RWPE2 (cell line): Measurements from ENCODE around the gene CDC42BPB.

Experiments used
- ATAC-seq: fragments of 200-7000 bp; cut with Tn5 transposase; 3 replicates; pipeline ENCODE4 v1.9.1; 2021; ENCODE audit warnings: low read depth
- DNase-seq: peaks from one replicate; pipeline ENCODE4 v3.0.0-alpha.2; 2020; ENCODE audit warnings: low spot score
- H3K27ac ChIP-seq: fragments of 450-650 bp; 2 replicates; pipeline ENCODE4 v1.5.1; 2017; ENCODE audit warnings: mild to moderate bottlenecking; ENCODE audit not compliant: poor library complexity, severe bottlenecking
- H3K27me3 ChIP-seq: fragments of 250-450 bp; sonication (Bioruptor Pico); 2 replicates; pipeline ENCODE4 v1.5.1; 2021; ENCODE audit warnings: mild to moderate bottlenecking, moderate library complexity; ENCODE audit not compliant: insufficient read depth, poor library complexity, severe bottlenecking
- H3K36me3 ChIP-seq: fragments of 250-450 bp; sonication (Bioruptor Pico); 2 replicates; pipeline ENCODE4 v1.5.1; 2020; ENCODE audit warnings: low read depth, mild to moderate bottlenecking, moderate library complexity
- H3K4me1 ChIP-seq: fragments of 250-450 bp; sonication (Bioruptor Pico); 2 replicates; pipeline ENCODE4 v1.5.1; 2021; ENCODE audit warnings: mild to moderate bottlenecking, moderate library complexity; ENCODE audit not compliant: insufficient read depth, poor library complexity, severe bottlenecking
- H3K4me3 ChIP-seq: fragments of 250-450 bp; sonication (Bioruptor Pico); 2 replicates; pipeline ENCODE4 v1.5.1; 2021; ENCODE audit warnings: mild to moderate bottlenecking, moderate library complexity; ENCODE audit not compliant: severe bottlenecking
- H3K9me3 ChIP-seq: fragments of 250-450 bp; sonication (Bioruptor Pico); 2 replicates; pipeline ENCODE4 v1.5.1; 2021; ENCODE audit warnings: mild to moderate bottlenecking, moderate library complexity; ENCODE audit not compliant: severe bottlenecking
- TF ChIP-seq, protein P1 (sequence below): fragments of 450-650 bp; IDR thresholded peaks from one replicate; pipeline ENCODE4 v1.5.1; 2017; ENCODE audit warnings: mild to moderate bottlenecking, moderate library complexity; ENCODE audit not compliant: poor library complexity, severe bottlenecking

CDC42BPB gene

DNA sequence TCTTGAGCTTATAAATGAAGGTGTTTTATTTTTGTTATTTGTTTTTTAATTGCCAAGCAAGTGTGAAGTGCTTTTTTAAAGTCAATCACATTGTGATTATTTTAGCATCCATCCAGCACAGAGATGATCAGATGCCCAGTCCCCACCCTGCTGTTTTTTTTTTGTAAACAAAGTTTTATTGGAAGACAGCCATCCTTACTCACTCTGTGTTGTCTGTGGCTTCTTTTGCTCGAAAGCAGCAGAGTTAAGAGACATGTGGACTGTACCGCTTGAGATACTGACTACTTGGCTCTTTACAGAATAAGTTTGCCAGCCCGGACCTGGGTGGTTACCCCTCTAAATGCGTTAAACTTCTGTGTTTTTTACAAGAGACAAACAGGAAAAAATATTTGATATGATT lies 165.8 kb downstream of the CDC42BPB start:
- H3K4me1 ChIP-seq = no peaks in the 10 kb centered on the region
- H3K27me3 ChIP-seq = no peaks in the 10 kb centered on the region
- TF ChIP-seq, protein P1, sequence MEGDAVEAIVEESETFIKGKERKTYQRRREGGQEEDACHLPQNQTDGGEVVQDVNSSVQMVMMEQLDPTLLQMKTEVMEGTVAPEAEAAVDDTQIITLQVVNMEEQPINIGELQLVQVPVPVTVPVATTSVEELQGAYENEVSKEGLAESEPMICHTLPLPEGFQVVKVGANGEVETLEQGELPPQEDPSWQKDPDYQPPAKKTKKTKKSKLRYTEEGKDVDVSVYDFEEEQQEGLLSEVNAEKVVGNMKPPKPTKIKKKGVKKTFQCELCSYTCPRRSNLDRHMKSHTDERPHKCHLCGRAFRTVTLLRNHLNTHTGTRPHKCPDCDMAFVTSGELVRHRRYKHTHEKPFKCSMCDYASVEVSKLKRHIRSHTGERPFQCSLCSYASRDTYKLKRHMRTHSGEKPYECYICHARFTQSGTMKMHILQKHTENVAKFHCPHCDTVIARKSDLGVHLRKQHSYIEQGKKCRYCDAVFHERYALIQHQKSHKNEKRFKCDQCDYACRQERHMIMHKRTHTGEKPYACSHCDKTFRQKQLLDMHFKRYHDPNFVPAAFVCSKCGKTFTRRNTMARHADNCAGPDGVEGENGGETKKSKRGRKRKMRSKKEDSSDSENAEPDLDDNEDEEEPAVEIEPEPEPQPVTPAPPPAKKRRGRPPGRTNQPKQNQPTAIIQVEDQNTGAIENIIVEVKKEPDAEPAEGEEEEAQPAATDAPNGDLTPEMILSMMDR = no peak
- H3K4me3 ChIP-seq = no peak overlapping the region
- no peaks in the 10 kb centered on the region for H3K9me3 ChIP-seq
- DNase-seq (no peak), ATAC-seq (no peak)
- H3K36me3 ChIP-seq = peaks cover 55% of the 10 kb centered on the region
- no peak overlapping the region for H3K27ac ChIP-seq

GRCh38 chr14:102891111-102891510 lies 166.2 kb downstream of the CDC42BPB start:
- H3K36me3 ChIP-seq = peaks cover 55% of the 10 kb centered on the region
- H3K4me3 ChIP-seq = no peak overlapping the region
- TF ChIP-seq, protein P1 = no peak
- H3K9me3 ChIP-seq = no peaks in the 10 kb centered on the region
- H3K27me3 ChIP-seq = no peaks in the 10 kb centered on the region
- H3K4me1 ChIP-seq = no peaks in the 10 kb centered on the region
- DNase-seq (no peak), ATAC-seq (no peak)
- no peak overlapping the region for H3K27ac ChIP-seq

- Histone ChIP-seq H3K27ac (no peak overlapping the region), H3K4me1 (no peaks in the 10 kb centered on the region), H3K27me3 (no peaks in the 10 kb centered on the region), H3K36me3 (peaks cover 53% of the 10 kb centered on the region), H3K4me3 (no peak overlapping the region), H3K9me3 (no peaks in the 10 kb centered on the region)
- ATAC-seq (no peak), DNase-seq (no peak)
- TF ChIP-seq, protein P1 = no peak
Measured at GRCh38 chr14:102889615-102890014, 167.7 kb downstream of the CDC42BPB start.

- H3K36me3 ChIP-seq = peaks cover 45% of the 10 kb centered on the region
- H3K9me3 ChIP-seq = no peaks in the 10 kb centered on the region
- H3K27ac ChIP-seq = no peak overlapping the region
- TF ChIP-seq, protein P1 = no peak
- no peak overlapping the region for H3K4me3 ChIP-seq
- H3K4me1 ChIP-seq = no peaks in the 10 kb centered on the region
- ATAC-seq (no peak), DNase-seq (no peak)
- H3K27me3 ChIP-seq = no peaks in the 10 kb centered on the region
Measured at GRCh38 chr14:102888748-102889147, 168.6 kb downstream of the CDC42BPB start.

DNA sequence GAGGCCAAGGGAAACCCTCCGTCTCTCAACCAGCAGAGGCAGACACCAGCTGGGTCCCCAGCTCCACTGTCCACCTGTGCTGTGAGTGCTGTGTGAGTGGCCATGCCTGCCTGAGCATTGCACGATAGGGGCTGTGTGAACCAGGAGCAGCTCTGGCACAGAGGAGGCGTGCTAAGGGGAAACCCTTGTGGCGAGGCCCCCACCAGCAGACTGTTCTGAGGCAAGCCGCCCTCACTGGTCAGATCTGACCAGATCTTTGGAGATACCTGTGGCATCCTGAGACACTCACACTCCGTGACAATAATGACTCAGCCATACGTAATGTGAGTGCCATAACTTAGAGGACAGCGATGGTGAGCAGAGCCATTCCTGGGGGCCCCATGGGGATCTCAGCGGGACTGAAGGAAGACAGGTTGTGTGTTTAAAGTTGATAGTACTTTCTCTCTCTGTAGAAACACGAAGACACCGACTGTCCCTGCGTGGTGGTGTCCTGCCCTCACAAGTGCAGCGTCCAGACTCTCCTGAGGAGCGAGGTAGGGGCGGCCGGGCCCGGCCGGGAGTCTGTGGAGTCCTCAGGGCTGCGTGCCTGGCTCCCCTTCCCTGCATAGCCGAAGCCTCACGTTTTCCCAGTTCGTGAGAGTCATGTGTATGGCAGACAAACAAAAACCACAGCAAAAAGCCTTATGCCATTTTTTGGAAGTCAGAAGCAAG lies 171.5 kb downstream of the CDC42BPB start:
- Histone ChIP-seq H3K9me3 (no peaks in the 10 kb centered on the region), H3K4me1 (no peaks in the 10 kb centered on the region), H3K36me3 (peaks cover 34% of the 10 kb centered on the region), H3K27me3 (no peaks in the 10 kb centered on the region), H3K27ac (no peak overlapping the region), H3K4me3 (no peak overlapping the region)
- ATAC-seq (no peak; the same call in 2 of the 3 replicates), DNase-seq (no peak)
- TF ChIP-seq, protein P1 = no peak
